HK-2 (cell line): ENCODE measurements around the gene CSTF2.

Experiments
- DNase-seq: peaks from one replicate; pipeline ENCODE4 v3.0.0-alpha.2; 2018; ENCODE audit not compliant: unreplicated experiment

The CSTF2 gene

GRCh38 chrX:100871594-100872560, 51.7 kb downstream of the CSTF2 start:
- DNase-seq, result no peak

GRCh38 chrX:100874325-100874724, 54.1 kb downstream of the CSTF2 start, which contains the start of gene NOX1:
Gene NOX1 (minus strand): TSS chrX:100874359. CDS start chrX:100874139, 220 bp downstream.
- no peak for DNase-seq

DNA sequence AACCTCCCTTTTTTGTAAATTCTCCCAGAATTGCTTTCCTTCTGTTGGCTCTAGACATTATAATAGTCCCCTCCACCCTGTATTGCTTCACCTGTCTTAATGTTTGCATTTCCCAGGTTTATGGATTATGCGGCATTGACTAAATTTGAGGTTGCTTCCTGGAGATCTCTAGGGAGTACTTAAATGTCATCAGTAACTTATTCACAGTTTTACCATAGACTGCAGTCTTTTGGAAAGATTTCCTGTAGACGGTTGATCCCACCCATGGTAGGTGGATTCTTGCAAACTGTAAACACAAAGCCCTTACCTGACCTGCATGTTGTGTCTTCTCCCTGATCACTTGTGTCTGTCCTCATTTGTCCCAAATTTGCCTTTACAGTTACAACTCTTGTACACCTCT, 60.2 kb downstream of the CSTF2 start:
- no peak for DNase-seq

DNA sequence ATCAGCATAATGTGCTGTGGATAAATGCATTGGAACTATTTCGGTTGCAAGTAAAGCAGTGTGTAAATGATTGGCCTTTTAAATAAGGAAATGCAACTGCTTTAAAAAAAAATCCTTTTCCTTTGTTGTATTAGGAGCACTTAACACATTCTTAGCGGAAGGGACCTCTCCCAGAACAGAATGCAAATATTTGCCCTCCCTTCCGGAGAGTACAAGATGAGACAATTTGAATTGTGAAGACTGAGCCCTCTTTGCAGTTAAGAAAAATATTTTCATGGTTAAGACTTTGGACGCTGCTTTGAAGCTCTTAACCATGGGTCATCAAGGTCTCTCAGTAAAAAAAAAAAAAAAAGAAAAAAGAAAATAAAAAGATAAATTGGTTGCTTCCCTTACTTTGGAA, 63.5 kb downstream of the CSTF2 start:
- DNase-seq, result no peak
